Measurements from ENCODE around the gene BEX1. TPM values are rescaled to one million over a fixed set of nuclear protein-coding genes. Genes with fewer than 3 reads are reported as not detected.
"Not testable (repeated sequence)": the region's sequence is repeated elsewhere in the genome, so short reads cannot be mapped to it uniquely, and the experiment has no call there.

The BEX1 gene
- polyA plus RNA-seq (2011; rRNA removed) (0.26 and 0.66 TPM in 2 replicates), polyA minus RNA-seq (2011; rRNA and poly(A)+ RNA removed) (not detected in 2 replicates)

DNA sequence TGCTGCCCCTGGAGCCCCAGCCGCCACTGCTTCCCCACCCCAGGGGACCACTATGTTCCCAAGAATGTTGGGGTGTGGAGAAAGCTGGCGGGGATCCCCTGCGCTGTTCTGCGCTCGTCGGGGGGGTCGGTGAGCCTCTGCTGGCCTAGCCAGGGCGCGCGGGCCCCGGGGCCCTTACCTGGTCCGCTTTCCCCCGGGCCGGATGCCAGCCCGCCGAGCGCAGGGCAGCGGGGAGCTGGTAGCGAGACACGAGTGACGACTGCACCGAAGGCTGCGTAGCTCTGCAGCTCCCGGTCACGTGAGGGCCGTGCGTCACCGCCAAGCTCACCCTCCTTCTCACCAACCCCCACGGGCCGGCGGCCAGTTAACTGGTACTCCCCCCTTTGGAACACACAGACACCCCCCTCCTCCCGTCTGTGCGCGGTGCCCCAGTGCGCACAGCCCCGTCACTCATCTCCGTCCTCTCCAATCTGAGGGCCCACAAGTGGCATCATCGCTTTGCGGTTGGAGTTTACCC, at the start of gene BEX1:
BEX1 (minus strand) TSS at position 254 of the 517 bp plus-strand sequence. CDS start 897 bp downstream, outside the sequence.
- DNase-seq (ENCODE audit: low read depth, low spot score): no peak
- Histone ChIP-seq H3K27ac (ENCODE audit: low read depth, low read length) (no peak within 1 kb of the TSS), H3K9me3 (ENCODE audit: control insufficient read depth, insufficient read depth, low read length) (no peaks in the 10 kb centered on the region), H3K4me3 (ENCODE audit: low read depth, low read length) (no peak within 1 kb of the TSS), H3K27me3 (ENCODE audit: control insufficient read depth, insufficient read depth, low read length) (no peaks in the 10 kb centered on the region)
- ChIA-PET CTCF (no interaction called here), POLR2A (no interaction called here)
- TF ChIP-seq, protein P1, sequence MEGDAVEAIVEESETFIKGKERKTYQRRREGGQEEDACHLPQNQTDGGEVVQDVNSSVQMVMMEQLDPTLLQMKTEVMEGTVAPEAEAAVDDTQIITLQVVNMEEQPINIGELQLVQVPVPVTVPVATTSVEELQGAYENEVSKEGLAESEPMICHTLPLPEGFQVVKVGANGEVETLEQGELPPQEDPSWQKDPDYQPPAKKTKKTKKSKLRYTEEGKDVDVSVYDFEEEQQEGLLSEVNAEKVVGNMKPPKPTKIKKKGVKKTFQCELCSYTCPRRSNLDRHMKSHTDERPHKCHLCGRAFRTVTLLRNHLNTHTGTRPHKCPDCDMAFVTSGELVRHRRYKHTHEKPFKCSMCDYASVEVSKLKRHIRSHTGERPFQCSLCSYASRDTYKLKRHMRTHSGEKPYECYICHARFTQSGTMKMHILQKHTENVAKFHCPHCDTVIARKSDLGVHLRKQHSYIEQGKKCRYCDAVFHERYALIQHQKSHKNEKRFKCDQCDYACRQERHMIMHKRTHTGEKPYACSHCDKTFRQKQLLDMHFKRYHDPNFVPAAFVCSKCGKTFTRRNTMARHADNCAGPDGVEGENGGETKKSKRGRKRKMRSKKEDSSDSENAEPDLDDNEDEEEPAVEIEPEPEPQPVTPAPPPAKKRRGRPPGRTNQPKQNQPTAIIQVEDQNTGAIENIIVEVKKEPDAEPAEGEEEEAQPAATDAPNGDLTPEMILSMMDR (IDR thresholded peaks at IDR 0.05; ENCODE audit: low read depth, low read length): no peak

DNA sequence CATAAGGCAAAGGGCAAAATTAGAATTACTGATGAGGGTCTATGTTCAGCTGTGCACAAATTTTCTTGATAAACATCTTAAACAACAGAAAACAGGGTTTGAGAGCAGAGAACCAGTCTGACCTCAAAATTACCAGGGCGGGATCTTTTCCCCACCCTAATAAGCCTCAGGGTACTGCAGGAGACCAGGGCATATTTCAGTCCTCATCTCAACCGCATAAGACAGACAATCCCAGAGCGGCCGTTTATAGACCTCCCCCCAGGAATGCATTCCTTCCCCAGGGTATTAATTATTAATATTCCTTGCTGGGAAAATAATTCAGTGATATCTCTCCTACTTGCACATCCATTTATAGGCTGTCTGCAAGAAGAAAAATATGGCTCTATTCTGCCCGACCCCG, 45.5 kb upstream of the BEX1 start:
- CTCF ChIA-PET; H3K27me3 ChIP-seq (ENCODE audit: control insufficient read depth, insufficient read depth, low read length); DNase-seq (ENCODE audit: low read depth, low spot score); H3K9me3 ChIP-seq (ENCODE audit: control insufficient read depth, insufficient read depth, low read length); H3K27ac ChIP-seq (ENCODE audit: low read depth, low read length); H3K4me3 ChIP-seq (ENCODE audit: low read depth, low read length); POLR2A ChIA-PET: not testable (repeated sequence)

DNA sequence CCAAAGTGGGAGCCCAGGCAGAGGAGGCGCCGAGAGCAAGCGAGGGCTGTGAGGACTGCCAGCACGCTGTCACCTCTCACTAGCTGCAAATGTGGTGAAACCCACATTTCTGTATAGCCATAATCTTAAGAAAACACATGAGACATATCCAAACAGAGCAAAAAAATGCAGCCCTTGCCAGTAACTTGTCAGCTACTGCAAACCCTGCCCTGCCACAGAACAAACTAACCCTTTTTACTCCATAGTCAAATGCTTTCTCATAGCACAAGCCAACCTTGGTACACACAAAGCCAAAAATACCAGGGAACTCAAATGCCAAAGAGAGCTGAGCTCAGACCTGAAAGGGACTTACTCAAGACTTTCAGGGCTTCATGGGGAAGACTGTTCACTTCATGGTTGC, 43.9 kb upstream of the BEX1 start:
- TF ChIP-seq, protein P1 (IDR thresholded peaks at IDR 0.05; ENCODE audit: low read depth, low read length): no peak
- H3K9me3 ChIP-seq (ENCODE audit: control insufficient read depth, insufficient read depth, low read length): peaks cover 4% of the 10 kb centered on the region; the same call in 1 of the 2 replicates
- no peaks in the 10 kb centered on the region for H3K27me3 ChIP-seq (ENCODE audit: control insufficient read depth, insufficient read depth, low read length)
- no peak for DNase-seq (ENCODE audit: low read depth, low spot score)
- ChIA-PET POLR2A (no interaction called here), CTCF (no interaction called here)
- no peak overlapping the region for H3K4me3 ChIP-seq (ENCODE audit: low read depth, low read length)
- no peak overlapping the region for H3K27ac ChIP-seq (ENCODE audit: low read depth, low read length)

DNA sequence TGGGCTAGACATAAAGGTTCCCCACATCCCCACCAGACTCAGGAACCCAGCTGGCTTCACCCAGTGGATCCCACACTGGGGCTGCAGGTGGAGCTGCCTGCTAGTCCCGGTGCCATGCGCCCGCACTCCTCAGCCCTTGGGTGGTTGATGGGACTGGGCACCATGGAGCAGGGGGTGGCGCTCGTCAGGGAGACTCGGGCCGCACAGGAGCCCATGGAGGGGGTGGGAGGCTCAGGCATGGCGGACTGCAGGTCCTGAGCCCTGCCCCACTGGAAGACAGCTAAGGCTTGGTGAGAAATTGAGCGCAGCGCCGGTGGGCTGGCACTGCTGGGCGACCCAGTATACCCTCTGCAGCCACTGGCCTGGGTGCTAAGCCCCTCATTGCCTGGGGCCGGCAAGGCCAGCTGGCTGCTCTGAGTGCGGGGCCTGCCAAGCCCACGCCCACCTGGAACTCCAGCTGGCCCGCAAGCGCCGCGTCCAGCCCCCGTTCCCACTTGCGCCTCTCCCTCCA, 43.3 kb upstream of the BEX1 start:
- POLR2A ChIA-PET; H3K9me3 ChIP-seq (ENCODE audit: control insufficient read depth, insufficient read depth, low read length); H3K27me3 ChIP-seq (ENCODE audit: control insufficient read depth, insufficient read depth, low read length); H3K4me3 ChIP-seq (ENCODE audit: low read depth, low read length); CTCF ChIA-PET; DNase-seq (ENCODE audit: low read depth, low spot score); H3K27ac ChIP-seq (ENCODE audit: low read depth, low read length): not testable (repeated sequence)

DNA sequence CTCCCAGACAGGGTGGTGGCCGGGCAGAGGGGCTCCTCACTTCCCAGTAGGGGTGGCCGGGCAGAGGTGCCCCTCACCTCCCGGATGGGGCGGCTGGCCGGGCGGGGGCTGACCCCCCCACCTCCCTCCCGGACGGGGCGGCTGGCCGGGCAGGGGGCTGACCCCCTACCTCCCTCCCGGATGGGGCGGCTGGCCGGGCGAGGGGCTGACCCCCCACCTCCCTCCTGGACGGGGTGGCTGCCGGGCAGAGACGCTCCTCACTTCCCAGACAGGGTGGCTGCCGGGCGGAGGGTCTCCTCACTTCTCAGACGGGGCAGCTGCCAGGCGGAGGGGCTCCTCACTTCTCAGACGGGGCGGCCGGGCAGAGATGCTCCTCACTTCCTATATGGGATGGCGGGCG, 40.4 kb upstream of the BEX1 start:
- H3K27me3 ChIP-seq (ENCODE audit: control insufficient read depth, insufficient read depth, low read length); H3K27ac ChIP-seq (ENCODE audit: low read depth, low read length); POLR2A ChIA-PET; H3K4me3 ChIP-seq (ENCODE audit: low read depth, low read length); CTCF ChIA-PET; H3K9me3 ChIP-seq (ENCODE audit: control insufficient read depth, insufficient read depth, low read length); DNase-seq (ENCODE audit: low read depth, low spot score): not testable (repeated sequence)

DNA sequence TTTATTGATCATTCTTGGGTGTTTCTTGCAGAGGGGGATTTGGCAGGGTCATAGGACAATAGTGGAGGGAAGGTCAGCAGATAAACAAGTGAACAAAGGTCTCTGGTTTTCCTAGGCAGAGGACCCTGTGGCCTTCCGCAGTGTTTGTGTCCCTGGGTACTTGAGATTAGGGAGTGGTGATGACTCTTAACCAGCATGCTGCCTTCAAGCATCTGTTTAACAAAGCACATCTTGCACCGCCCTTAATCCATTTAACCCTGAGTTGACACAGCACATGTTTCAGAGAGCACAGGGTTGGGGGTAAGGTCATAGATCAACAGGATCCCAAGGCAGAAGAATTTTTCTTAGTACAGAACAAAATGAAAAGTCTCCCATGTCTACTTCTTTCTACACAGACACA, 39.9 kb upstream of the BEX1 start:
- H3K9me3 ChIP-seq (ENCODE audit: control insufficient read depth, insufficient read depth, low read length); H3K4me3 ChIP-seq (ENCODE audit: low read depth, low read length); POLR2A ChIA-PET; H3K27me3 ChIP-seq (ENCODE audit: control insufficient read depth, insufficient read depth, low read length); CTCF ChIA-PET; H3K27ac ChIP-seq (ENCODE audit: low read depth, low read length); DNase-seq (ENCODE audit: low read depth, low spot score): not testable (repeated sequence)

DNA sequence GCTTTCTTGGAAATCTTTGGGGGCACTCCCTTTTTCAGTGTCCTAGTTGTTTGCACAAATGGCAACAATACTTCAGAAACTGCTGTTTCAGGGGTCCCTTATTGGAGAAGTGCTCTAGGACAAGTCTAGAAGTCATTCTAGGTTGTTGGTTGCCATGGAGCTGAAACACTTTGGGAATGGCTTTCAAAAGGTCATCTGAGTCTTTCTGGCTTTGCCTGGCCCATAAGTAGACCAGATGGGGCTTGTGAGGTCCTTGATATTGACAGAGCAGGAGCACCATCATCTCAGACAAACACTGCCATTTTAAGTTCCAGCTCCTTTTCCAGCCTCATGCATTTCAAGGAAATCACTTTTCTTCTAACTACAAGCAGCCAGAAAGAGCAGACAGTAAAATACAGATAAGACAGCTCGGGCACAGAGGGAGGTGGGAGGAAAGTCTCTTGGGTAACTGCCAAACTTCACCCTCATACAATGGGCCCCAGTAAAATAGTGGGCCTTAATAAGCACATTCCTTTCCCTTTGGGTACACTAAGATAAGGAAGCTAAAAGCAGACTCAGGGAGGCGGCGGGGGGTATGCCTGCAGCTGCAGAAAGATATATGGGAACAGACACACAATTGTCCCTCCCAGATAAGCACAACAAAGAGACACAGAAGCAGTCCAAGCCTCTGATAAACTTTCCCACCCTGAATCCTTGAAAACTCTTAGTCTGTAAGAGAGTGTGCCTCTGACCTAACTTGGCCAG, 37.5 kb upstream of the BEX1 start:
- Histone ChIP-seq H3K27me3 (ENCODE audit: control insufficient read depth, insufficient read depth, low read length) (no peaks in the 10 kb centered on the region), H3K9me3 (ENCODE audit: control insufficient read depth, insufficient read depth, low read length) (no peaks in the 10 kb centered on the region; the same call in 1 of the 2 replicates), H3K4me3 (ENCODE audit: low read depth, low read length) (no peak overlapping the region), H3K27ac (ENCODE audit: low read depth, low read length) (no peak overlapping the region)
- POLR2A ChIA-PET: no interaction called here
- no peak for DNase-seq (ENCODE audit: low read depth, low spot score)
- TF ChIP-seq, protein P1 (IDR thresholded peaks at IDR 0.05; ENCODE audit: low read depth, low read length): no peak
- CTCF ChIA-PET: no interaction called here

Measured in AG04450 (cell line).